PFSK-1 (cell line): ENCODE results near the gene APOH.

Experiments
- FOXP2 ChIP-seq: optimal IDR thresholded peaks from 2 replicates; pipeline ENCODE3; 2011; ENCODE audit warnings: borderline replicate concordance, control low read depth, inconsistent platforms; ENCODE audit not compliant: insufficient read depth; ENCODE audit errors: extremely low read length, extremely low read depth
- POLR2AphosphoS5 ChIP-seq: IDR thresholded peaks from 2 replicates; pipeline ENCODE4 v1.6.1; 2012; ENCODE audit warnings: low read depth, mild to moderate bottlenecking, control low read depth, low read length, moderate library complexity
- REST ChIP-seq, 2 experiments: IDR thresholded peaks; 2 replicates each; pipeline versions ENCODE4 v1.6.1 to v1.8.0; 2011 to 2012; ENCODE audit warnings: low read depth in 2 of 2, low read length in 2 of 2, control low read depth in 1 of 2, inconsistent platforms in 1 of 2, mild to moderate bottlenecking in 1 of 2, moderate library complexity in 1 of 2; ENCODE audit not compliant: insufficient read depth in 1 of 2
- SIN3A ChIP-seq: IDR thresholded peaks from 2 replicates; pipeline ENCODE4 v1.6.1; 2012; ENCODE audit warnings: mild to moderate bottlenecking, low read length, moderate library complexity, borderline replicate concordance; ENCODE audit not compliant: insufficient read depth
- TAF1 ChIP-seq: IDR thresholded peaks from 2 replicates; pipeline ENCODE4 v1.6.1; 2012; ENCODE audit warnings: low read length, control low read depth, borderline replicate concordance; ENCODE audit not compliant: insufficient read depth

GRCh38 chr17:66172144-66172543 lies 57.1 kb downstream of the APOH start:
- no peak for TF ChIP-seq REST (IDR thresholded peaks at IDR 0.05; ENCODE audit: insufficient read depth in 1 of 2, low read depth in 2 of 2, low read length in 2 of 2)
- no peak for TF ChIP-seq SIN3A
- TF ChIP-seq TAF1, result no peak
- no peak for TF ChIP-seq POLR2AphosphoS5
- TF ChIP-seq FOXP2, result no peak
